HG03432 (cell line): Measurements from ENCODE around the gene KRTAP10-7.

Source experiments
- ATAC-seq: cut with Tn5 transposase; IDR thresholded peaks from one replicate; pipeline ENCODE4 v1.9.1; 2021; ENCODE audit warnings: mild to moderate bottlenecking, moderate library complexity; ENCODE audit not compliant: unreplicated experiment

KRTAP10-7 gene

GRCh38 chr21:44650973-44651675 is 50.7 kb downstream of the KRTAP10-7 start:
- ATAC-seq, result no peak
